Upper lobe of right lung (tissue), 1 donor: Measurements from ENCODE around the gene UGT1A9. TPM values are rescaled to one million over a fixed set of nuclear protein-coding genes. Genes with fewer than 3 reads are reported as not detected.

Experiments used
- ATAC-seq: fragments of 200-7000 bp; cut with Tn5 transposase; one replicate; pipeline ENCODE4 v1.9.1; 2020; ENCODE audit warnings: mild to moderate bottlenecking, moderate library complexity
- DNase-seq: peaks from one replicate; pipeline ENCODE4 v3.0.0-alpha.2; 2020
- H3K27ac ChIP-seq: fragments of 200-600 bp; one replicate; pipeline ENCODE4 v1.8.0; 2022
- H3K27me3 ChIP-seq: fragments of 200-600 bp; one replicate; pipeline ENCODE4 v1.8.0; 2022; ENCODE audit warnings: mild to moderate bottlenecking
- H3K36me3 ChIP-seq: fragments of 200-600 bp; one replicate; pipeline ENCODE4 v1.8.0; 2022
- H3K4me1 ChIP-seq: fragments of 200-600 bp; one replicate; pipeline ENCODE4 v1.8.0; 2022
- H3K4me3 ChIP-seq: fragments of 200-600 bp; one replicate; pipeline ENCODE4 v1.8.0; 2022; ENCODE audit warnings: mild to moderate bottlenecking
- H3K9me3 ChIP-seq: fragments of 200-600 bp; one replicate; pipeline ENCODE4 v1.8.0; 2022
- CTCF ChIP-seq: fragments of 200-600 bp; IDR thresholded peaks from one replicate; pipeline ENCODE4 v1.8.0; 2022; ENCODE audit warnings: antibody characterized with exemption
- intact Hi-C: fragments of 100-400 bp; cut with DNase I; formaldehyde crosslinking; loops from one replicate; pipeline ENCODE4 v1.11.0; 2022
- total RNA-seq: library from RNA; stranded (reverse); fragmentation: NEBNext Ultra II Directional; extraction: Animal tissue kit (Norgen Biotek cat#: 25700); gene quantifications from one replicate; pipeline ENCODE4 v1.2.1, GENCODE V29; 2021
- donor health status: DM: no; HTN: yes; CAD: no; lungs with severe emphysema.

The UGT1A9 gene
- total RNA-seq, 1 donor from 2014 or later: not detected

DNA sequence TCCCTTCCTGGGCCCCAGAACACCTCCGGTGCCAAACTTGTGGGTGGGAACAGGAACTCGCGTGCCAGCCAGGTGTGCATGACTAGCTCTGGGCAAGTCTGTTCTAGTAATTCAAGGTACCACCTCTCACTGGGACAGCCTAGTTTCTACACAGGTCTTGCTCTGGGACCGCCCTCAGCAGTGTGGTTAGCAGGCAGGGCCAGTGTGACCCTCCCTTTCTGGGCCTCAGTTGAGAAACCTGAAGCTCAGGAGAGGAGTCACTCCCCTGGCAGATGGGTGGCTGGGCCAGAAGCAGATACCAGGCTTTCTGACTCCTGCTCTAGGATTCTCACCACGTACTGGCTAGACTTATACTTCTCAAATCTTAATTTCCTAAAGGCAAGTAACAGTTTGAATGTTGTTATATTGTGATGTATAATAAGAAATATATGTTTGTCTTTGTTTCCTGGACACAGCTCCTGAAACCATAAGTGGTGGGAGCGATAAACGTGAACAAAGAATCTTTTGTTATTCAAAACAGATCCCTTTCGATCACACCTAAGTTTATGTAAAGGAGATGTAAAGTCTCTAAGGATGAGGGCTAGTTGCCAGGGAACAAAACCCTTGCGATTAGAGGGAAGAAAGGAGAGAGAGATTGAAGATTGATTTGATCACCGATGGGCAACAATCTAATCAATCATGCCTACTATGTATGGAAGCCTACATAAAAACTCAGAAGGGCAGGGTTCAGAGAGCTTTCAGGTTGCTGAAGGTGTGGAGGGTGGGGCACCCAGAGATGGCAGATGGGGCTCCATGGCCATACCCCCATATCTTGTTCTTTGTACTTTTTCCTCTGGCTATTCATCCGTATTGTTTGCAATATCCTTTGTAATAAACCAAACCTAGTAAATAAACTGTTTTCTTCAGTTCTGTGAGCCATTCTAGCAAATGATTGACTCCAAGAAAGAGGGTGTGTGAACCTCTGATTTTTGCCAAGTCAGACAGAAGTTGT is 20.0 kb downstream of the UGT1A9 start:
- no peak for DNase-seq
- TF ChIP-seq CTCF: no peak
- no peaks in the 10 kb centered on the region for H3K27me3 ChIP-seq
- ATAC-seq: no peak
- H3K36me3 ChIP-seq: no peaks in the 10 kb centered on the region
- intact Hi-C loops: no loop called here
- no peak overlapping the region for H3K27ac ChIP-seq
- no peak overlapping the region for H3K4me3 ChIP-seq
- no peaks in the 10 kb centered on the region for H3K9me3 ChIP-seq
- no peaks in the 10 kb centered on the region for H3K4me1 ChIP-seq

GRCh38 chr2:233692648-233693047 is 20.9 kb downstream of the UGT1A9 start, which contains the start of gene UGT1A6:
TSS of gene UGT1A6 (plus strand) at chr2:233692890. CDS start at chr2:233693005, 115 bp downstream.
- TF ChIP-seq CTCF: no peak
- no peak within 1 kb of the TSS for H3K4me3 ChIP-seq
- no peaks in the 10 kb centered on the region for H3K27me3 ChIP-seq
- no peaks in the 10 kb centered on the region for H3K36me3 ChIP-seq
- no peaks in the 10 kb centered on the region for H3K4me1 ChIP-seq
- DNase-seq: no peak
- no peak within 1 kb of the TSS for H3K27ac ChIP-seq
- H3K9me3 ChIP-seq: no peaks in the 10 kb centered on the region
- intact Hi-C loops: no loop called here
- ATAC-seq: no peak

DNA sequence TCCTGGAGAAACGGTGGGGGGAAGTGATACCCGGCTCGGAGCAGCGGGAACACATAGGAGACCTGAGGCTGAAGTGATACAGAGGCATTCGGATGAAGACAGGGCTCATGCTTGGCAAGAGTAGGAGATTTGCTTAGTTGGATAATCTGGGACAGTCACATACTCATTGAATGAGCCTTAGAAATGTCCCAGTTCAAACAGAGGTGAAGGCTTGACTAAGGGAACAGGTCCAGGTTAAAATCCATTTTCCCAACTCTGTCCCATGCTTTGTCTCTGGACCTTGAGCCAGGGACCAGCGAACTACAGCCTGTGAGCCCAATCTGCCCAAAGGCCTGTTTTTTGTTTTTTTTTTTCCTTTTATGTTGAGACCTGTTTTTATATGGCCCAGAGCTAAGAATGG is 22.3 kb downstream of the UGT1A9 start:
- Histone ChIP-seq H3K27ac (no peak overlapping the region), H3K27me3 (no peaks in the 10 kb centered on the region), H3K4me1 (no peaks in the 10 kb centered on the region), H3K9me3 (no peaks in the 10 kb centered on the region), H3K36me3 (no peaks in the 10 kb centered on the region), H3K4me3 (no peak overlapping the region)
- ATAC-seq: no peak
- no peak for DNase-seq
- intact Hi-C loops: no loop called here
- TF ChIP-seq CTCF: no peak

DNA sequence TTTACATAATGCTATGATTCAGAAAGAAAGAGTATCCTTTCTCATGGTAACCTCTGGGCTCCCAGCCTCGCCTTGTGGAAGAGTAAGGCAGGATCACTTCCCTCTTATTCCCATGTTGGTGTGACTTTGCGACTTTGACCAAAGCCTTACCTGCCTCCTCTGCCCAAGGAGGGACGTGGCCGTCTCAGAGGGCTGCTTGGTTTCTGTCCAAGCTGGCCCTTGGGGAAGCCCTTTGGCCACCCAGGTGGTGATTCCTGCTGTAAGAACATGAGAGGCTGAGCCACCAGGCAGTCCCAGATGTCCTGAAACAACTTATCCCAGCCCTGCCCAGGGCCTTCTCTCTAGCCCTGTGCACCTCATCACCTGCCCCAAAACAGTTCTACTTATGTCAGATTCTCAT is 27.0 kb downstream of the UGT1A9 start:
- H3K36me3 ChIP-seq: no peaks in the 10 kb centered on the region
- no peaks in the 10 kb centered on the region for H3K9me3 ChIP-seq
- TF ChIP-seq CTCF: no peak
- H3K4me3 ChIP-seq: no peak overlapping the region
- H3K4me1 ChIP-seq: peaks cover 3% of the 10 kb centered on the region
- no peaks in the 10 kb centered on the region for H3K27me3 ChIP-seq
- no peak for DNase-seq
- no peak for ATAC-seq
- intact Hi-C loops: no loop called here
- no peak overlapping the region for H3K27ac ChIP-seq

- H3K4me1 ChIP-seq: peaks cover 3% of the 10 kb centered on the region
- no peak for DNase-seq
- H3K27ac ChIP-seq: no peak overlapping the region
- TF ChIP-seq CTCF: no peak
- no peak overlapping the region for H3K4me3 ChIP-seq
- H3K36me3 ChIP-seq: no peaks in the 10 kb centered on the region
- ATAC-seq: no peak
- H3K27me3 ChIP-seq: no peaks in the 10 kb centered on the region
- intact Hi-C loops: no loop called here
- no peaks in the 10 kb centered on the region for H3K9me3 ChIP-seq
Observed at GRCh38 chr2:233699424-233700027, 27.8 kb downstream of the UGT1A9 start.
